A549 (cell line): Measurements from ENCODE around the gene BNC2. TPM values are rescaled to one million over a fixed set of nuclear protein-coding genes. Genes with fewer than 3 reads are reported as not detected.

ENCODE experiments used
- ATAC-seq, 2 experiments: fragments of 200-7000 bp in 1 of 2; fragments of >200 bp in 1 of 2; cut with Nextera tagmentation in 1 of 2; cut with Tn5 transposase in 1 of 2; 3 replicates each; pipeline versions ENCODE4 v1.8.0 to v1.9.1; 2018 to 2020; ENCODE audit warnings: mild to moderate bottlenecking in 1 of 2, moderate library complexity in 1 of 2
- CTCF ChIA-PET: fragments of 300-600 bp; sonication (Branson Sonifier 250); formaldehyde crosslinking; extraction: SDS; loops from one replicate; lab custom pipeline; 2021; ENCODE audit warnings: antibody characterized with exemption, inconsistent platforms; lab: Yijun Ruan, JAX
- POLR2A ChIA-PET: fragments of 350-600 bp; formaldehyde crosslinking; extraction: SDS; loops from one replicate; lab custom pipeline; 2021; ENCODE audit warnings: antibody characterized with exemption, inconsistent platforms; lab: Yijun Ruan, JAX
- DNase-seq, 2 experiments: peaks; one replicate each; pipeline versions ENCODE4 v3.0.0 to v3.0.0-alpha.2; 2011 to 2016; ENCODE audit warnings: low read depth in 1 of 2, low spot score in 1 of 2
- FAIRE-seq: peaks from 2 replicates; lab custom pipeline; 2011; peaks lifted over from hg19 to GRCh38; lab: Jason Lieb, UNC
- H3K27ac ChIP-seq, 2 experiments: fragments of >200 bp; sonication (Bioruptor Twin); formaldehyde crosslinking; 3 replicates each; pipeline ENCODE4 v1.5.1; 2016 to 2017
- H3K4me1 ChIP-seq: fragments of >200 bp; sonication (Bioruptor Twin); formaldehyde crosslinking; 3 replicates; pipeline ENCODE4 v1.6.1; 2016
- H3K4me2 ChIP-seq: fragments of >200 bp; sonication (Bioruptor Twin); formaldehyde crosslinking; 3 replicates; pipeline ENCODE4 v1.6.1; 2016
- H3K4me3 ChIP-seq: fragments of >200 bp; sonication (Bioruptor Twin); formaldehyde crosslinking; 3 replicates; pipeline ENCODE4 v1.5.1; 2016
- H3K9me3 ChIP-seq: fragments of >200 bp; sonication (Bioruptor Twin); formaldehyde crosslinking; 3 replicates; pipeline ENCODE4 v1.6.1; 2016
- ATOH8 ChIP-seq: fragments of 250-450 bp; sonication (Bioruptor Pico); IDR thresholded peaks from 2 replicates; pipeline ENCODE4 v1.5.0; 2020; ENCODE audit warnings: low read depth, mild to moderate bottlenecking, moderate library complexity
- BCL3 ChIP-seq: fragments of >200 bp; sonication (Bioruptor Twin); formaldehyde crosslinking; IDR thresholded peaks from 3 replicates; pipeline ENCODE4 v1.6.1; 2016
- CBX2 ChIP-seq: fragments of 200-600 bp; sonication (generic); IDR thresholded peaks from 2 replicates; pipeline ENCODE4 v1.6.1; 2016; ENCODE audit warnings: low read depth, mild to moderate bottlenecking, borderline replicate concordance
- CEBPB ChIP-seq, 2 experiments: fragments of >200 bp in 1 of 2; sonication (Bioruptor Twin) in 1 of 2; formaldehyde crosslinking in 1 of 2; IDR thresholded peaks; 2 replicates each; pipeline ENCODE4 v1.6.1; 2012 to 2016
- CHD2 ChIP-seq: fragments of 150-350 bp; IDR thresholded peaks from 2 replicates; pipeline ENCODE4 v1.6.1; 2014; ENCODE audit warnings: low read length; ENCODE audit not compliant: partially characterized antibody
- CHD4 ChIP-seq: fragments of 200-600 bp; sonication (generic); IDR thresholded peaks from 2 replicates; pipeline ENCODE4 v1.6.1; 2016; ENCODE audit warnings: antibody characterized with exemption, mild to moderate bottlenecking, borderline replicate concordance
- EHMT2 ChIP-seq: fragments of 200-600 bp; sonication (generic); IDR thresholded peaks from 2 replicates; pipeline ENCODE4 v1.6.1; 2016; ENCODE audit warnings: antibody characterized with exemption, low read depth, mild to moderate bottlenecking, moderate library complexity
- FOSB ChIP-seq: fragments of 250-450 bp; sonication (Bioruptor Pico); IDR thresholded peaks from 2 replicates; pipeline ENCODE4 v1.5.0; 2020; ENCODE audit warnings: mild to moderate bottlenecking, moderate library complexity
- FOXS1 ChIP-seq: fragments of 250-450 bp; sonication (Bioruptor Pico); IDR thresholded peaks from 2 replicates; pipeline ENCODE4 v1.5.0; 2020; ENCODE audit warnings: mild to moderate bottlenecking, moderate library complexity
- HES2 ChIP-seq: fragments of >200 bp; sonication (Bioruptor Twin); formaldehyde crosslinking; IDR thresholded peaks from 2 replicates; pipeline ENCODE4 v1.6.1; 2016
- HOXA7 ChIP-seq: fragments of 250-450 bp; sonication (Bioruptor Pico); IDR thresholded peaks from 2 replicates; pipeline ENCODE4 v1.5.0; 2020; ENCODE audit warnings: mild to moderate bottlenecking, moderate library complexity
- HOXB13 ChIP-seq: fragments of 250-450 bp; sonication (Bioruptor Pico); IDR thresholded peaks from 2 replicates; pipeline ENCODE4 v1.5.0; 2020; ENCODE audit warnings: low read depth, mild to moderate bottlenecking, moderate library complexity
- HOXB5 ChIP-seq: fragments of 250-450 bp; sonication (Bioruptor Pico); IDR thresholded peaks from 2 replicates; pipeline ENCODE4 v1.5.0; 2020; ENCODE audit warnings: mild to moderate bottlenecking, moderate library complexity
- JUN ChIP-seq, 2 experiments: fragments of >200 bp; sonication (Bioruptor Twin); formaldehyde crosslinking; IDR thresholded peaks; 2 replicates in 1 of 2; 3 replicates in 1 of 2; pipeline ENCODE4 v1.6.1; 2016 to 2017
- KDM1A ChIP-seq: fragments of 200-600 bp; sonication (generic); IDR thresholded peaks from 2 replicates; pipeline ENCODE4 v1.6.1; 2016; ENCODE audit warnings: low read depth, mild to moderate bottlenecking
- KDM5A ChIP-seq: fragments of 200-600 bp; sonication (generic); IDR thresholded peaks from 2 replicates; pipeline ENCODE4 v1.6.1; 2016; ENCODE audit warnings: antibody characterized with exemption, mild to moderate bottlenecking
- MAZ ChIP-seq: fragments of 150-350 bp; IDR thresholded peaks from 2 replicates; pipeline ENCODE4 v1.6.1; 2014; ENCODE audit warnings: antibody characterized with exemption, low read depth, low read length, borderline replicate concordance
- NFE2L2 ChIP-seq: fragments of 150-350 bp; conservative IDR thresholded peaks from 2 replicates; pipeline ENCODE4 v1.6.1; 2014; ENCODE audit warnings: low read length
- NR3C1 ChIP-seq: fragments of >200 bp; sonication (Bioruptor Twin); formaldehyde crosslinking; IDR thresholded peaks from 3 replicates; pipeline ENCODE4 v1.6.1; 2017
- PBX3 ChIP-seq: IDR thresholded peaks from 2 replicates; pipeline ENCODE4 v1.6.1; 2012
- POLR2AphosphoS2 ChIP-seq: conservative IDR thresholded peaks from 2 replicates; pipeline ENCODE4 v1.6.1; 2012; ENCODE audit warnings: low read length, improper control_type of control experiment, inconsistent platforms
- RAD21 ChIP-seq, 2 experiments: fragments of >200 bp in 1 of 2; sonication (Bioruptor Twin) in 1 of 2; formaldehyde crosslinking in 1 of 2; IDR thresholded peaks in 1 of 2; conservative IDR thresholded peaks in 1 of 2; 2 replicates in 1 of 2; 3 replicates in 1 of 2; pipeline ENCODE4 v1.6.1; 2012 to 2018; ENCODE audit warnings: inconsistent platforms in 1 of 2
- RARB ChIP-seq: fragments of 250-450 bp; sonication (Bioruptor Pico); IDR thresholded peaks from 2 replicates; pipeline ENCODE4 v1.8.0; 2021; ENCODE audit warnings: mild to moderate bottlenecking, moderate library complexity
- RNF2 ChIP-seq: fragments of 200-600 bp; sonication (generic); IDR thresholded peaks from 2 replicates; pipeline ENCODE4 v1.6.1; 2016; ENCODE audit warnings: low read depth, mild to moderate bottlenecking, antibody characterized with exemption, moderate library complexity, borderline replicate concordance
- SMC3 ChIP-seq: fragments of >200 bp; sonication (Bioruptor Twin); formaldehyde crosslinking; IDR thresholded peaks from 3 replicates; pipeline ENCODE4 v1.6.1; 2018; ENCODE audit warnings: inconsistent platforms
- SREBF2 ChIP-seq: fragments of 450-650 bp; IDR thresholded peaks from 2 replicates; pipeline ENCODE4 v1.6.1; 2014; ENCODE audit warnings: mild to moderate bottlenecking, moderate library complexity
- TFCP2L1 ChIP-seq: fragments of 250-450 bp; sonication (Bioruptor Pico); IDR thresholded peaks from 2 replicates; pipeline ENCODE4 v1.5.0; 2021; ENCODE audit warnings: mild to moderate bottlenecking
- USF2 ChIP-seq: fragments of 450-650 bp; IDR thresholded peaks from 2 replicates; pipeline ENCODE4 v1.6.1; 2014; ENCODE audit warnings: antibody characterized with exemption
- ZFP36 ChIP-seq: fragments of 450-650 bp; IDR thresholded peaks from 2 replicates; pipeline ENCODE4 v1.6.1; 2014; ENCODE audit warnings: borderline replicate concordance; ENCODE audit not compliant: partially characterized antibody
- WGBS: methylation state at CpG from one replicate; pipeline ENCODE4 v1.1.6; 2017; ENCODE audit errors: missing lambda C conversion rate; 5-methylcytosine and 5-hydroxymethylcytosine counted together
- polyA plus RNA-seq, 4 experiments: library from polyadenylated mRNA; depleted of rRNA in 3 of 4; stranded (reverse); fragments of >200 nt; fragmentation: RNase III in 1 of 4; extraction: RNeasy Plus Mini Kit Qiagen cat#74134 plus additional on column Dnase treatment in 1 of 4; gene quantifications; 2 replicates in 3 of 4; 3 replicates in 1 of 4; pipeline ENCODE4 v1.2.3, GENCODE V29; 2011 to 2017

BNC2 gene
- polyA plus RNA-seq, 2 of the 4 experiments (the other 2 are of a cell fraction), result 6.2 to 7.5 TPM

- TF ChIP-seq BCL3 (no peak), NFE2L2 (no peak), ZFP36 (no peak), JUN (IDR thresholded peaks at IDR 0.05) (no peak), TFCP2L1 (CRISPR knock-in tag) (no peak), KDM5A (no peak), SREBF2 (no peak), CEBPB (IDR thresholded peaks at IDR 0.05) (no peak), FOSB (no peak), PBX3 (no peak), ATOH8 (CRISPR knock-in tag) (no peak)
- CTCF ChIA-PET, result interaction anchor here (1.0 to 1.8 kb wide), 3 partner anchors 9 to 29 kb away, joined by 3 to 7 read pairs (median 3); no protein-coding TSS in a partner anchor
- no peak for FAIRE-seq
- no peak for ATAC-seq
- Histone ChIP-seq H3K9me3 (peaks cover 3% of the 10 kb centered on the region; the same call in 2 of the 3 replicates), H3K4me1 (peaks cover 15% of the 10 kb centered on the region), H3K4me2 (no peak overlapping the region), H3K27ac (peak overlapping the region in 1 of 2 experiments; percentile 11; a peak in 1 of 6 replicates), H3K4me3 (no peak overlapping the region)
- WGBS, result 77% methylated on average over 5 of the region's 5 CpGs
- POLR2A ChIA-PET, result no interaction called here
- DNase-seq, result no peak
Observed at GRCh38 chr9:16363916-16364315, 506.6 kb downstream of the BNC2 start.

GRCh38 chr9:16363073-16363781 is 507.2 kb downstream of the BNC2 start:
- POLR2A ChIA-PET, result no interaction called here
- ATAC-seq, result no peak
- 85% methylated on average over 8 of the region's 8 CpGs for WGBS
- peaks cover 8% of the 10 kb centered on the region for H3K4me1 ChIP-seq
- CTCF ChIA-PET, result interaction anchor here (1.0 to 1.8 kb wide), 2 partner anchors 10 to 30 kb away, joined by 3 to 7 read pairs; no protein-coding TSS in a partner anchor
- no peak for FAIRE-seq
- peak overlapping the region in 1 of 2 experiments; percentile 6; a peak in 1 of 6 replicates for H3K27ac ChIP-seq
- H3K9me3 ChIP-seq, result peaks cover 8% of the 10 kb centered on the region
- no peak for TF ChIP-seq SMC3
- no peak for TF ChIP-seq HES2
- no peak for TF ChIP-seq HOXA7 (CRISPR knock-in tag)
- no peak for TF ChIP-seq RAD21 (conservative IDR thresholded peaks at IDR 0.05 in 1 of 2, IDR thresholded peaks at IDR 0.05 in 1 of 2)
- no peak for TF ChIP-seq CBX2
- no peak for TF ChIP-seq POLR2AphosphoS2
- no peak for TF ChIP-seq ZFP36
- TF ChIP-seq CHD4, result no peak
- no peak for TF ChIP-seq RARB (CRISPR knock-in tag)
- no peak for TF ChIP-seq FOXS1
- H3K4me2 ChIP-seq, result no peak overlapping the region
- no peak overlapping the region for H3K4me3 ChIP-seq
- DNase-seq, result no peak

GRCh38 chr9:16361939-16362338 is 508.5 kb downstream of the BNC2 start:
- H3K27ac ChIP-seq, result 0 out of 6 replicates have a peak overlapping the region, but pooled peaks of 1 of the 2 experiments have one; percentile 14
- CTCF ChIA-PET, result interaction anchor here (1.2 to 1.8 kb wide), 2 partner anchors 9 to 11 kb away, joined by 3 to 7 read pairs; no protein-coding TSS in a partner anchor
- no peaks in the 10 kb centered on the region for H3K4me1 ChIP-seq
- H3K4me2 ChIP-seq, result no peak overlapping the region
- H3K9me3 ChIP-seq, result peaks cover 8% of the 10 kb centered on the region
- no peak for DNase-seq
- no peak for FAIRE-seq
- no peak overlapping the region for H3K4me3 ChIP-seq
- no peak for ATAC-seq
- POLR2A ChIA-PET, result no interaction called here
- TF ChIP-seq CBX2 (no peak), EHMT2 (no peak), HOXB13 (CRISPR knock-in tag) (no peak), MAZ (no peak), POLR2AphosphoS2 (no peak), TFCP2L1 (CRISPR knock-in tag) (no peak), NR3C1 (no peak), RNF2 (no peak), KDM5A (no peak), USF2 (no peak), KDM1A (no peak), CHD2 (no peak), HOXB5 (no peak)
